GM12878 (cell line): ENCODE results near the gene UBB.

Experiments
- ATF3 ChIP-seq: IDR thresholded peaks from 2 replicates; pipeline ENCODE4 v1.6.1; 2011; ENCODE audit warnings: low read depth, mild to moderate bottlenecking, low read length, moderate library complexity, borderline replicate concordance; ENCODE audit errors: extremely low read depth
- CTCF ChIP-seq, 3 experiments: IDR thresholded peaks in 2 of 3; conservative IDR thresholded peaks in 1 of 3; 2 replicates each; pipeline ENCODE4 v1.5.1; 2011; ENCODE audit warnings: low read depth in 3 of 3, low read length in 3 of 3, mild to moderate bottlenecking in 3 of 3, control low read depth in 2 of 3, moderate library complexity in 2 of 3, inconsistent platforms in 1 of 3, mixed read lengths in 1 of 3; ENCODE audit not compliant: control insufficient read depth in 2 of 3, insufficient read depth in 1 of 3; ENCODE audit errors: extremely low read depth in 1 of 3
- EZH2 ChIP-seq: IDR thresholded peaks from 2 replicates; pipeline ENCODE4 v1.6.1; 2012; ENCODE audit warnings: low read depth, mild to moderate bottlenecking, control low read depth, inconsistent platforms, low read length, borderline replicate concordance; ENCODE audit not compliant: control insufficient read depth
- MAX ChIP-seq: IDR thresholded peaks from 2 replicates; pipeline ENCODE4 v1.6.1; 2012; ENCODE audit warnings: low read depth, low read length, improper control_type of control experiment
- POLR2AphosphoS5 ChIP-seq: IDR thresholded peaks from 2 replicates; pipeline ENCODE4 v1.6.1; 2011; ENCODE audit warnings: mild to moderate bottlenecking, low read length, inconsistent platforms
- RCOR1 ChIP-seq: conservative IDR thresholded peaks from 2 replicates; pipeline ENCODE4 v1.6.1; 2012; ENCODE audit warnings: low read depth, low read length, improper control_type of control experiment
- SMC3 ChIP-seq: IDR thresholded peaks from 2 replicates; pipeline ENCODE4 v1.6.1; 2011; ENCODE audit warnings: low read length, improper control_type of control experiment, borderline replicate concordance
- ZBTB33 ChIP-seq: fragments of 450-650 bp; IDR thresholded peaks from 2 replicates; pipeline ENCODE4 v1.6.1; 2017; ENCODE audit warnings: mild to moderate bottlenecking

GRCh38 chr17:16339959-16340358, 40.9 kb upstream of the UBB start:
- TF ChIP-seq CTCF (IDR thresholded peaks at IDR 0.05 in 2 of 3, conservative IDR thresholded peaks at IDR 0.05 in 1 of 3; ENCODE audit: control insufficient read depth in 2 of 3, extremely low read depth in 1 of 3, insufficient read depth in 1 of 3, low read depth in 3 of 3, low read length in 3 of 3) (no peak), EZH2 (no peak), POLR2AphosphoS5 (no peak), ATF3 (no peak), ZBTB33 (no peak), MAX (no peak), RCOR1 (no peak), SMC3 (no peak)
